HG02973 (cell line): ENCODE data around the gene CAMK1D.

Experiments
- ATAC-seq: cut with Tn5 transposase; IDR thresholded peaks from one replicate; pipeline ENCODE4 v1.9.1; 2021; ENCODE audit warnings: moderate library complexity; ENCODE audit not compliant: unreplicated experiment

The CAMK1D gene

GRCh38 chr10:12679636-12680035, 330.3 kb downstream of the CAMK1D start:
- ATAC-seq: no peak

DNA sequence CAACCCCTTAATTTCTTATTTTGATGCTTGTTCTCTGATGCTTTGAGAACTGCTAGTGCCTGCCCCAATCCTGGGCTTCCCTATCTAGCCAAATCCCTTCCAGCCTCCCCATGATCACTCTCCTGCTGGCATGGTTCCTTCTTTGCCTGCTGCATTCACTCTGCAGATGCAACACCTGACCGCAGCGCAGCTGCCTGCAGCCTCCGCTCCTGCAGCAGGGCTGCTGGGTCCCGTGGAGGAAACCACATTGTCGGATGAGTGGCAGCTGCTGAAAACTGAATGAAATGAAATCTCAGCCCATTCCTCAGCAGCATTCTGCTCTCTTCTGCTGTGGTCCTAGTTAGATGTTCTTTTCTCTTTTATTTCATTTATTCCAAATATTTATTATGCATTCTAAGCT, 331.9 kb downstream of the CAMK1D start:
- no peak for ATAC-seq

- no peak for ATAC-seq
Observed at GRCh38 chr10:12684784-12685183, 335.4 kb downstream of the CAMK1D start.

- no peak for ATAC-seq
Observed at GRCh38 chr10:12685261-12686058, 336.1 kb downstream of the CAMK1D start.

DNA sequence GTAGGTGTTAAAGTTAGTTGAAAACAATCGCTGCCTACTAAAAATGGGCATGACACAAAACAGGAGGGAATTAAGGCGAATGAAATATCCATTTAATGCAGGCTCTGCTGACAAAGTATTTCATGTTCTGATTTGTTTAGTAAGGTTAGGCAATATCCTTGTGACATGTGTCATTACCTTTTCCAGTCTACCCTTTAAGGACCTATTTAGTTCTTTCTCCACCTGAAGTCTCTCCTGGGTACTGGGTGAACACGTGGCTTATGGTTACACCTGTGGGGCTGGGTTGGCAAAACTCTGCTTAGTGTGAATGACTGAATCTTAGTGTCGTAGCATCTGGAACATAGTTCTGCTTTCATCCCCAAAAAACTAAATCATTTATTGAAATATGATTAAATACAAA, 338.6 kb downstream of the CAMK1D start:
- ATAC-seq: no peak

GRCh38 chr10:12689893-12690292, 340.5 kb downstream of the CAMK1D start:
- no peak for ATAC-seq

GRCh38 chr10:12690525-12691126, 341.3 kb downstream of the CAMK1D start:
- no peak for ATAC-seq

DNA sequence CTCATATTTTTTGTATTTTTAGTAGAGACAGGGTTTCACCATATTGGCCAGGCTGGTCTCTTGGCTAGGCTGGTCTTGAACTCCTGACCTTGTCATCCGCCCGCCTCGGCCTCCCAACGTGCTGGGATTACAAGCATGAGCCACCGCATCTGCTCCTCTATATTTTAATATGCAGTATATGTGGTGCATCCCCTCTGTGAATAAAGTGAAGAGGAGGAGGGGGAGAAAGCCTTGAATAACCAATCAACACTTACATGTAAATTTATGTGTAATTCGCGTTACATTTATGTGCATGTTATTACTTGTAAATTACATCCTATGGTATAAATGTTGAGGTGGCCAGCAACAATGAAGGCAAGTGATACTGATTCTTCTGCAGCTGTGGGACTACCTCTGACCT, 342.2 kb downstream of the CAMK1D start:
- ATAC-seq: no peak

- no peak for ATAC-seq
Observed at GRCh38 chr10:12697764-12698163, 348.4 kb downstream of the CAMK1D start.

DNA sequence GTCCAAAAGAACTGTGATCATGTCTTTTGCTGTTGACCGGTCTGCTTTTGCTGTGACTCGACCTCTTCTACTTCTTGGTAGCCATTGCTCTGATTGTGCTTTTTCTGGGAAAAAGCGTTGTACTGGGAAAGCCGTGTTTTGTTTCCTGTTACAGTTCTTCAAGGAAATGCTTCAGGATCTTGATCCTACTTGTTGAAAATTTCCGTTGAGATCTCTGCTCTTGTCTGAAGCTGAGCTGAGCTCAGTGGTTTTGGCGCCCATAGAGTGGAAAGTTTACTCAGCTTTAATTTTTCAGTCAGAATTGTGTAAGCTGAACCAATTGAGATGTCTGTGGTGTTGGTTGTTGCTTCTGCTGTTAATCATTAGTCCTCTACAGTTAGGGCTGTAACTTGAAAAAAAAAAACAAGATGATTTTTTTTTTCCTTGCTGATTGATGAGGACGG, 349.9 kb downstream of the CAMK1D start:
- no peak for ATAC-seq

DNA sequence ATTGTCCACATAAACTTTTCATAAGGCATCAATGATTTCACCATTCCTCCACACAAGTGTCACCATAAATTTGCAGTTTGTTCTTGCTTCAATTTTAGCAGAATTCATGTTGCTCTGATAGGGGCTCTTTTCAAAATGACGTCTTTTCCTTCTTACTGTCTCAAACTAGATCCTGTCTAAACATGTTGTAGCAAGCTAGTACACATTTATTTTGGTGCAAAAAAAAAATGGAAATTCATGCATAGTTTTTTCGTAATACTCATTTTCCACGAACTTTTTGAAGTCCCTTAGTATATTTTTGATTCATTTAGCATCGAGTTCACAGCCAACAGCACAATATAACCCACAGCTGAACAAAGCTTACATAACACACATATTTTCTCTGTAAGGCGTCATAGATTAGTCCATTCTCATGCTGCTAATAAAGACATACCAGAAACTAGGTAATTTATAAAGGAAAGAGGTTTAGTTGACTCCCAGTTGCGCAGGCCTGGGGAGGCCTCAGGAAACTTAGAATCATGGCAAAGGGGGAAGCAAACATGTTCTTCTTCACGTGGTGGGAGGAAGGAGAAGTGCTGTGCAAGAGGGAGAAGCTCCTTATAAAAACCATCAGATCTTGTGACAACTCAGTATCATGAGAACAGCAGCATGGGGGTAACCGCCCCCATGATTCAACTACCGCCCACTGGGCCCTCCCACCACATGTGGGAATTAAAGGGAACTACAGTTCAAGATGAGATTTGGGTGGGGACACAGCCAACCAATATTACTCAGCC, 350.6 kb downstream of the CAMK1D start:
- no peak for ATAC-seq

- ATAC-seq: no peak
Observed at GRCh38 chr10:12700557-12700874, 351.2 kb downstream of the CAMK1D start.

- ATAC-seq: no peak
Observed at GRCh38 chr10:12701696-12702095, 352.3 kb downstream of the CAMK1D start.

- no peak for ATAC-seq
Observed at GRCh38 chr10:12702215-12702770, 352.9 kb downstream of the CAMK1D start.

- no peak for ATAC-seq
Observed at GRCh38 chr10:12703126-12703525, 353.8 kb downstream of the CAMK1D start.

- no peak for ATAC-seq
Observed at GRCh38 chr10:12703813-12704212, 354.5 kb downstream of the CAMK1D start.

- ATAC-seq: no peak
Observed at GRCh38 chr10:12704488-12704887, 355.1 kb downstream of the CAMK1D start.

DNA sequence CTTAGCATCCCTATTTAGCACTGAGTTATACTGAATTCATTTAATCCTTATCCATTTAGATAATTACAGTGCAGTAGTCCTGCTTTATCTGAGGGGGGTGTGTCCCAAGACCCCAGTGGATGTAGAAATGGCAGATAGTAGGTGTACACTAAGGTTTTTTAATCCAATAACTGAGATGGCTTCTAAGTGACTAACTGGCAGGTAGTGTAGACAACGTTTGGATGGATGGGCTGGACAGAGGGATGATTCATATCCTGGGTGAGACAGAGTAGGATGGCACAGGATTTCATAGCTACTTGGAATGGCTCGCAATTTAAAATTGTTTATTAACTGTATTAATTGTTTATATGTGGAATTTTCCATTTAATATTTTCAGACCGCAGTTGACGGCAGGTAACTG, 356.6 kb downstream of the CAMK1D start:
- ATAC-seq: no peak

GRCh38 chr10:12707461-12708185, 358.3 kb downstream of the CAMK1D start:
- no peak for ATAC-seq

- ATAC-seq: no peak
Observed at GRCh38 chr10:12709000-12709401, 359.7 kb downstream of the CAMK1D start.

- no peak for ATAC-seq
Observed at GRCh38 chr10:12709521-12709963, 360.2 kb downstream of the CAMK1D start.
